Heart left ventricle (tissue), 13 donors: ENCODE measurements around the gene CAST.

Experiments
- POLR2A ChIP-seq, 2 donors: fragments of 450-650 bp; IDR thresholded peaks; one replicate each; pipeline ENCODE4 v1.6.1; 2017; ENCODE audit warnings: antibody characterized with exemption in 2 of 2, mild to moderate bottlenecking in 2 of 2, moderate library complexity in 2 of 2
- TF ChIP-seq, protein P1 (sequence below), 12 donors: fragments of 200-600 bp; sonication (generic) in 4 of 12; IDR thresholded peaks; one replicate each; pipeline versions ENCODE4 v1.5.0 to v1.8.0; 2018 to 2022; ENCODE audit warnings: antibody characterized with exemption in 12 of 12, mild to moderate bottlenecking in 5 of 12
- donor health status: ischemic (EF 13 %, LVEDD 7.1; RV severe dilation, severe dysfunction).
- donor health status: DM: no; HTN: yes; CAD: no.
- donor health status: DM: no; HTN: no; CAD: no.
- donor health status: ischemic (EF 25% LVEDD 6.9; RV normal size, moderate dysfunction).
- donor health status: ischemic (EF 25% LVEDD 5.7; RV mildly dilated, moderate dysfunction).
- donor health status: ischemic (EF 35%, LVEDD 5.7; RV mildly dilated, moderate dysfunction).
- donor health status: nonischemic (EF 11% LVEDD 7.7; RV severe dilation, severe dysfunction).
- donor health status: DM: yes; HTN: yes; CAD: no.
- donor health status: PGD.
- donor health status: ischemic (EF 29% LVEDD 5.4; RV normal size, mild dysfunction).
- donor health status: nonischemic (EF 23%, LVEDD 6.1; RV moderate dilation, normal function).

DNA sequence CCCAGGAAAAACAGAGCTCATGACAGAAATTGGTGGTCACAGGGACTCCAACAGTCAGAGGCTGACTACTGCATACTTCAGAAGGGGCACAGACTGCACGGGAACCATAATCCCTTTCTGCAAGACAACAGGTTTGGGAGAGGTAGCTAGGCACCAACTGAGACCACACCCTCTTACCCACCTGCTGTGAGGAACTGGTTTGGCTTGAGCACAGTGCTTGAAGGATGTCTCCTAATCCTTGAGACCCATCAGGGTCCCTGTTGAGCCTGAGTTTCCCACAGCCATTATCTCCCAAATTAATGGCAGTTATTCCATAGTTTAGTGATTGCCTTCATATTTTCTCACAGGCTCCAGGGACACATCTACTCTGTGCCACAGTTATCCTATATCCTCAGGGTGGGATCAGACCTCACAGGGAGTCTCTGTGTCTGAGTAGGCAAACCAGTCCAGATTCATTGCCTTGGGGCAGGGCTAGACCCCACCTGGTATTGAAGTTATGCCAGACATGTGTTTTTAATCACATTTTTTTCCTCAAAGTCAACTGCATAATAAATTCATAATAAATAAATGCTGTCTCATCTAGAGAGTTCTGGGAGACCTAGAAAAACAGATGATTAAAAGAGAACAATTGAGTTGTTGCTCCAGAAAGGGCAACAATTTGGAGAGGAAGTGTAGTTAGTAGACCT is 9.3 kb upstream of the CAST start:
- TF ChIP-seq, protein P1, sequence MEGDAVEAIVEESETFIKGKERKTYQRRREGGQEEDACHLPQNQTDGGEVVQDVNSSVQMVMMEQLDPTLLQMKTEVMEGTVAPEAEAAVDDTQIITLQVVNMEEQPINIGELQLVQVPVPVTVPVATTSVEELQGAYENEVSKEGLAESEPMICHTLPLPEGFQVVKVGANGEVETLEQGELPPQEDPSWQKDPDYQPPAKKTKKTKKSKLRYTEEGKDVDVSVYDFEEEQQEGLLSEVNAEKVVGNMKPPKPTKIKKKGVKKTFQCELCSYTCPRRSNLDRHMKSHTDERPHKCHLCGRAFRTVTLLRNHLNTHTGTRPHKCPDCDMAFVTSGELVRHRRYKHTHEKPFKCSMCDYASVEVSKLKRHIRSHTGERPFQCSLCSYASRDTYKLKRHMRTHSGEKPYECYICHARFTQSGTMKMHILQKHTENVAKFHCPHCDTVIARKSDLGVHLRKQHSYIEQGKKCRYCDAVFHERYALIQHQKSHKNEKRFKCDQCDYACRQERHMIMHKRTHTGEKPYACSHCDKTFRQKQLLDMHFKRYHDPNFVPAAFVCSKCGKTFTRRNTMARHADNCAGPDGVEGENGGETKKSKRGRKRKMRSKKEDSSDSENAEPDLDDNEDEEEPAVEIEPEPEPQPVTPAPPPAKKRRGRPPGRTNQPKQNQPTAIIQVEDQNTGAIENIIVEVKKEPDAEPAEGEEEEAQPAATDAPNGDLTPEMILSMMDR (IDR thresholded peaks at IDR 0.05), result no peak
- no peak for TF ChIP-seq POLR2A (IDR thresholded peaks at IDR 0.05)
